Endodermal cell (in vitro differentiated cells): ENCODE data around the gene FKBP1A. TPM values are rescaled to one million over a fixed set of nuclear protein-coding genes. Genes with fewer than 3 reads are reported as not detected.

Experiments
- DNase-seq: peaks from one replicate; pipeline ENCODE4 v3.0.0-alpha.2; 2017
- H3K27ac ChIP-seq: 2 replicates; pipeline ENCODE4 v1.5.1; 2013; ENCODE audit warnings: mild to moderate bottlenecking, low read depth, low read length, moderate library complexity
- H3K27me3 ChIP-seq: 2 replicates; pipeline ENCODE4 v1.6.1; 2013; ENCODE audit warnings: mild to moderate bottlenecking, low read length, moderate library complexity; ENCODE audit not compliant: insufficient read depth, control insufficient read depth, poor library complexity, severe bottlenecking
- H3K36me3 ChIP-seq: 2 replicates; pipeline ENCODE4 v1.7.0; 2013; ENCODE audit warnings: mild to moderate bottlenecking, low read length, moderate library complexity; ENCODE audit not compliant: control insufficient read depth, insufficient read depth
- H3K4me1 ChIP-seq: one replicate; pipeline ENCODE4 v1.7.0; 2013; ENCODE audit warnings: low read length; ENCODE audit not compliant: control insufficient read depth, insufficient read depth
- H3K4me3 ChIP-seq: 2 replicates; pipeline ENCODE4 v1.5.1; 2013; ENCODE audit warnings: mild to moderate bottlenecking, low read length, moderate library complexity
- H3K9ac ChIP-seq: 2 replicates; pipeline ENCODE4 v1.6.1; 2013; ENCODE audit warnings: mild to moderate bottlenecking, low read length, moderate library complexity; ENCODE audit not compliant: poor library complexity, severe bottlenecking; ENCODE audit errors: extremely low read depth
- H3K9me3 ChIP-seq: 2 replicates; pipeline ENCODE4 v1.6.1; 2013; ENCODE audit warnings: mild to moderate bottlenecking, low read length, moderate library complexity; ENCODE audit not compliant: control insufficient read depth
- H3K27ac Mint-ChIP-seq: 2 replicates; pipeline ENCODE4 v1.8.0; 2020; ENCODE audit warnings: mixed read lengths
- H3K27me3 Mint-ChIP-seq: 2 replicates; pipeline ENCODE4 v1.8.0; 2021; ENCODE audit warnings: mild to moderate bottlenecking, mixed read lengths; ENCODE audit not compliant: insufficient read depth
- H3K36me3 Mint-ChIP-seq: 2 replicates; pipeline ENCODE4 v1.8.0; 2020; ENCODE audit warnings: low read depth, mixed read lengths
- H3K4me1 Mint-ChIP-seq: 2 replicates; pipeline ENCODE4 v1.8.0; 2020; ENCODE audit warnings: mixed read lengths
- H3K4me3 Mint-ChIP-seq: 2 replicates; pipeline ENCODE4 v1.8.0; 2020; ENCODE audit warnings: mild to moderate bottlenecking, moderate library complexity, mixed read lengths
- H3K9me3 Mint-ChIP-seq: 2 replicates; pipeline ENCODE4 v1.8.0; 2020; ENCODE audit warnings: mild to moderate bottlenecking, mixed read lengths
- CTCF ChIP-seq: fragments of 200-600 bp; sonication (generic); conservative IDR thresholded peaks from 2 replicates; pipeline ENCODE4 v1.5.0; 2021; ENCODE audit warnings: antibody characterized with exemption, mild to moderate bottlenecking
- WGBS, 2 experiments: methylation state at CpG; one replicate each; pipeline versions ENCODE4 v1.1.5 to v1.1.7; 2013; ENCODE audit warnings: missing lambda C conversion rate in 2 of 2, mixed read lengths in 1 of 2; ENCODE audit not compliant: insufficient coverage in 1 of 2, insufficient read length in 1 of 2; 5-methylcytosine and 5-hydroxymethylcytosine counted together
- total RNA-seq, 2 donors: library from RNA; stranded (reverse); fragmentation: NEBNext Ultra II Directional in 1 of 2; extraction: Animal tissue kit (Norgen Biotek cat#: 25700) in 1 of 2; gene quantifications; 2 replicates in 1 of 2; 3 replicates in 1 of 2; pipeline ENCODE4 v1.2.1, GENCODE V29; 2021

Gene FKBP1A
- total RNA-seq, 2 donors from 2014 or later, result 181 to 185 TPM

- Histone ChIP-seq H3K4me3 (no peak overlapping the region), H3K9me3 (no peaks in the 10 kb centered on the region), H3K36me3 (peaks cover 28% of the 10 kb centered on the region), H3K9ac (no peak overlapping the region), H3K27ac (no peak overlapping the region), H3K27me3 (no peaks in the 10 kb centered on the region), H3K4me1 (peaks cover 6% of the 10 kb centered on the region)
- no peaks in the 10 kb centered on the region for H3K27me3 Mint-ChIP-seq
- H3K27ac Mint-ChIP-seq, result no peak overlapping the region
- no peak overlapping the region for H3K4me3 Mint-ChIP-seq
- DNase-seq, result peak; percentile 40
- no peaks in the 10 kb centered on the region for H3K9me3 Mint-ChIP-seq
- peaks cover 17% of the 10 kb centered on the region for H3K36me3 Mint-ChIP-seq
- TF ChIP-seq CTCF, result no peak
- H3K4me1 Mint-ChIP-seq, result peaks cover 17% of the 10 kb centered on the region
- WGBS, 2 experiments, result 75 to 85% methylated on average over 5 to 6 of the region's 6 CpGs
Observed at GRCh38 chr20:1377984-1378734, 14.7 kb downstream of the FKBP1A start.

- Mint-ChIP-seq H3K27me3 (no peaks in the 10 kb centered on the region), H3K36me3 (peaks cover 20% of the 10 kb centered on the region), H3K4me1 (peaks cover 17% of the 10 kb centered on the region), H3K9me3 (no peaks in the 10 kb centered on the region), H3K27ac (peak overlapping the region; percentile 13), H3K4me3 (no peak overlapping the region)
- 95 to 100% methylated on average over 3 to 5 of the region's 5 CpGs for WGBS, 2 experiments
- H3K27me3 ChIP-seq, result no peaks in the 10 kb centered on the region
- TF ChIP-seq CTCF, result no peak
- H3K9ac ChIP-seq, result no peak overlapping the region
- no peak overlapping the region for H3K27ac ChIP-seq
- DNase-seq, result peak; percentile 10
- no peaks in the 10 kb centered on the region for H3K9me3 ChIP-seq
- H3K36me3 ChIP-seq, result peaks cover 30% of the 10 kb centered on the region
- H3K4me3 ChIP-seq, result no peak overlapping the region
- peaks cover 6% of the 10 kb centered on the region for H3K4me1 ChIP-seq
Observed at GRCh38 chr20:1377341-1377871, 15.4 kb downstream of the FKBP1A start.

- peaks cover 6% of the 10 kb centered on the region for H3K4me1 ChIP-seq
- H3K4me3 Mint-ChIP-seq, result no peak overlapping the region
- peaks cover 17% of the 10 kb centered on the region for H3K4me1 Mint-ChIP-seq
- no peak overlapping the region for H3K27ac ChIP-seq
- no peaks in the 10 kb centered on the region for H3K9me3 ChIP-seq
- DNase-seq, result peak; percentile 10
- no peak overlapping the region for H3K4me3 ChIP-seq
- H3K36me3 ChIP-seq, result peaks cover 35% of the 10 kb centered on the region
- no peaks in the 10 kb centered on the region for H3K9me3 Mint-ChIP-seq
- no peaks in the 10 kb centered on the region for H3K27me3 ChIP-seq
- H3K9ac ChIP-seq, result no peak overlapping the region
- WGBS, 2 experiments, result 90 to 96% methylated on average over 5 to 7 of the region's 7 CpGs
- peak overlapping the region; percentile 13 for H3K27ac Mint-ChIP-seq
- no peak for TF ChIP-seq CTCF
- peaks cover 25% of the 10 kb centered on the region for H3K36me3 Mint-ChIP-seq
- no peaks in the 10 kb centered on the region for H3K27me3 Mint-ChIP-seq
Observed at GRCh38 chr20:1376408-1377270, 16.2 kb downstream of the FKBP1A start.
